Fibroblast of the aortic adventitia (primary cell): Measurements from ENCODE around the gene PDS5B. TPM values are rescaled to one million over a fixed set of nuclear protein-coding genes. Genes with fewer than 3 reads are reported as not detected.

Experiments
- DNase-seq: peaks from one replicate; pipeline ENCODE4 v3.0.0-alpha.2; 2010; ENCODE audit warnings: low read depth
- H3K4me3 ChIP-seq: 2 replicates; pipeline ENCODE4 v1.5.1; 2011; ENCODE audit warnings: low read depth, mild to moderate bottlenecking, control low read depth, low read length, moderate library complexity
- CTCF ChIP-seq: IDR thresholded peaks from 2 replicates; pipeline ENCODE4 v1.5.1; 2011; ENCODE audit warnings: mild to moderate bottlenecking, low read length, control low read depth, inconsistent platforms; ENCODE audit not compliant: insufficient read depth
- total RNA-seq: library from RNA; depleted of rRNA; stranded (reverse); fragments of >200 nt; gene quantifications from 2 replicates; pipeline ENCODE4 v1.2.3, GENCODE V29; 2012; ENCODE audit warnings: low replicate concordance

Gene PDS5B
- total RNA-seq, 1 donor = 46.5 TPM

- no peak for DNase-seq
- no peak for TF ChIP-seq CTCF
- no peak overlapping the region for H3K4me3 ChIP-seq
Measured at GRCh38 chr13:32746474-32746873, 160.2 kb downstream of the PDS5B start.

- no peak for DNase-seq
Measured at GRCh38 chr13:32748305-32748704, 162.1 kb downstream of the PDS5B start.

DNA sequence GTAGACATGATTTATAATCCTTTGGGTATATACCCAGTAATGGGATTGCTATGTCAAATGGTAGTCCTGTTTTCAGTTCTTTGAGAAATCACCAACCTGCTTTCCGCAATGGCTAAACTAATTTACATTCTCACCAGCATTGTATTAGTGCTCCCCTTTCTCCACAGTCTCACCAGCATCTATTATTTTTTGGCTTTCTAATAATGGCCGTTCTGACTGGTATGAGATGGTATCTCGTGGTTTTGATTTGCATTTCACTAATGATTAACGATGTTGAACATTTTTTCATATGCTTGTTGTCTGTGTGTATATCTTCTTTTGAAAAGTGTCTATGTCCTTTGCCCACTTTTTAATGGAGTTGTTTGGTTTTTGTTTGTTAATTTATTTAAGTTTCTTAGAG, 165.1 kb downstream of the PDS5B start:
- no peak overlapping the region for H3K4me3 ChIP-seq
- no peak for TF ChIP-seq CTCF
- no peak for DNase-seq

More at GRCh38 chr13:32748305-32748704, 162.1 kb downstream of the PDS5B start:
- no peak overlapping the region for H3K4me3 ChIP-seq
- TF ChIP-seq CTCF = no peak

- TF ChIP-seq CTCF = no peak
- no peak overlapping the region for H3K4me3 ChIP-seq
- DNase-seq = no peak
Measured at GRCh38 chr13:32752311-32752710, 166.1 kb downstream of the PDS5B start.

- no peak overlapping the region for H3K4me3 ChIP-seq
- DNase-seq = no peak
- TF ChIP-seq CTCF = no peak
Measured at GRCh38 chr13:32752997-32753606, 166.8 kb downstream of the PDS5B start.

DNA sequence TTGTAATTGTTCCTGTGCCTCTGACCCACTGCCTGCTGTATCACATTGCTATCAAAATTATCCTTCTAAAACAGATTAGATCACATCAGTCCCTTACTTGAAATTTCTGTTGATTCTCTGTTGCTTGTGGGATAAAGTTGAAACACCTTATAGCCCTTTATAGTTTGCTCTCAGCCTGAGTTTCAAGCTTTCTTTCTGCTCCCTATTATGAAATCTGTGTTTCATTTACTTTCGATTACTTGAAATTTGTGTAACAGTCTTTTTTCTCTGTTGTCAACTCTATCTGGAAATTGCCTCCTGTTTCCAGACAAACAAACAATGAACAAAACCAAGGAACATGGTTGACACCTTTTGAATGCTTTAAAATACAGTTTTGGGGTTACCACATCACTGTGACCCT, 167.9 kb downstream of the PDS5B start:
- TF ChIP-seq CTCF = no peak
- no peak overlapping the region for H3K4me3 ChIP-seq
- no peak for DNase-seq

- no peak for TF ChIP-seq CTCF
- no peak for DNase-seq
- no peak overlapping the region for H3K4me3 ChIP-seq
Measured at GRCh38 chr13:32759152-32759551, 172.9 kb downstream of the PDS5B start.
